KMS-11 (cell line): ENCODE measurements around the gene DPT.

ENCODE experiments used
- H2AFZ ChIP-seq: fragments of 200-600 bp; sonication (generic); 2 replicates; pipeline ENCODE4 v1.6.1; 2016; ENCODE audit warnings: antibody characterized with exemption, mixed run types, low read depth
- H3K27ac ChIP-seq: fragments of 200-600 bp; sonication (generic); 2 replicates; pipeline ENCODE4 v1.6.1; 2016; ENCODE audit warnings: mild to moderate bottlenecking, mixed run types
- H3K27me3 ChIP-seq: fragments of 200-600 bp; sonication (generic); 2 replicates; pipeline ENCODE4 v1.6.1; 2017; ENCODE audit warnings: mild to moderate bottlenecking, low read depth, mixed run types, moderate library complexity; ENCODE audit not compliant: insufficient read depth
- H3K36me3 ChIP-seq: fragments of 200-600 bp; sonication (generic); 2 replicates; pipeline ENCODE4 v1.6.1; 2017; ENCODE audit warnings: mild to moderate bottlenecking, mixed run types; ENCODE audit not compliant: insufficient read depth
- H3K4me1 ChIP-seq: fragments of 200-600 bp; sonication (generic); 2 replicates; pipeline ENCODE4 v1.6.1; 2016; ENCODE audit warnings: mild to moderate bottlenecking, low read depth, mixed run types; ENCODE audit not compliant: poor library complexity, severe bottlenecking
- H3K4me2 ChIP-seq: fragments of 200-600 bp; sonication (generic); 2 replicates; pipeline ENCODE4 v1.7.0; 2016; ENCODE audit warnings: mild to moderate bottlenecking, mixed run types
- H3K4me3 ChIP-seq: fragments of 200-600 bp; sonication (generic); IDR thresholded peaks from 2 replicates; pipeline ENCODE4 v1.6.1; 2017; ENCODE audit warnings: low read depth, low read length, mixed read lengths; ENCODE audit not compliant: insufficient read depth
- H3K79me2 ChIP-seq: fragments of 200-600 bp; sonication (generic); 2 replicates; pipeline ENCODE4 v1.6.1; 2016; ENCODE audit warnings: low read depth, mixed run types; ENCODE audit not compliant: insufficient read depth
- H3K9ac ChIP-seq: fragments of 200-600 bp; sonication (generic); 2 replicates; pipeline ENCODE4 v1.6.1; 2016; ENCODE audit warnings: mild to moderate bottlenecking, mixed run types
- H4K20me1 ChIP-seq: fragments of 200-600 bp; sonication (generic); 2 replicates; pipeline ENCODE4 v1.6.1; 2016; ENCODE audit warnings: mild to moderate bottlenecking, mixed run types; ENCODE audit not compliant: insufficient read depth
- CTCF ChIP-seq: fragments of 200-600 bp; sonication (generic); conservative IDR thresholded peaks from 2 replicates; pipeline ENCODE4 v1.6.1; 2017; ENCODE audit warnings: low read depth, mild to moderate bottlenecking, antibody characterized with exemption, low read length, moderate library complexity, mixed read lengths

The DPT gene

GRCh38 chr1:168729405-168729802 lies 398 bp upstream of the DPT start:
- Histone ChIP-seq H3K4me1 (no peaks in the 10 kb centered on the region), H3K27ac (no peak overlapping the region), H3K36me3 (no peaks in the 10 kb centered on the region), H3K4me2 (no peak overlapping the region), H2AFZ (no peak overlapping the region), H4K20me1 (no peaks in the 10 kb centered on the region), H3K9ac (no peak overlapping the region), H3K4me3 (no peak overlapping the region), H3K79me2 (no peaks in the 10 kb centered on the region), H3K27me3 (no peaks in the 10 kb centered on the region; the same call in 1 of the 2 replicates)
- TF ChIP-seq CTCF, result no peak

- Histone ChIP-seq H3K27me3 (no peaks in the 10 kb centered on the region; the same call in 1 of the 2 replicates), H2AFZ (no peak overlapping the region), H3K4me1 (no peaks in the 10 kb centered on the region), H4K20me1 (no peaks in the 10 kb centered on the region), H3K4me2 (no peak overlapping the region), H3K36me3 (no peaks in the 10 kb centered on the region), H3K9ac (no peak overlapping the region), H3K27ac (no peak overlapping the region), H3K79me2 (no peaks in the 10 kb centered on the region), H3K4me3 (no peak overlapping the region)
- no peak for TF ChIP-seq CTCF
Measured at GRCh38 chr1:168726719-168727118, 2.3 kb downstream of the DPT start.

- H3K4me1 ChIP-seq, result no peaks in the 10 kb centered on the region
- H3K4me2 ChIP-seq, result no peak overlapping the region
- no peaks in the 10 kb centered on the region for H3K36me3 ChIP-seq
- no peaks in the 10 kb centered on the region for H4K20me1 ChIP-seq
- H2AFZ ChIP-seq, result no peak overlapping the region
- H3K27ac ChIP-seq, result no peak overlapping the region
- no peaks in the 10 kb centered on the region for H3K79me2 ChIP-seq
- no peak for TF ChIP-seq CTCF
- H3K4me3 ChIP-seq, result no peak overlapping the region
- H3K9ac ChIP-seq, result no peak overlapping the region
- H3K27me3 ChIP-seq, result no peaks in the 10 kb centered on the region; the same call in 1 of the 2 replicates
Measured at GRCh38 chr1:168726281-168726680, 2.7 kb downstream of the DPT start.

GRCh38 chr1:168725831-168726230 lies 3.2 kb downstream of the DPT start:
- no peaks in the 10 kb centered on the region for H3K79me2 ChIP-seq
- H4K20me1 ChIP-seq, result no peaks in the 10 kb centered on the region
- H2AFZ ChIP-seq, result no peak overlapping the region
- H3K4me2 ChIP-seq, result no peak overlapping the region
- H3K27me3 ChIP-seq, result no peaks in the 10 kb centered on the region; the same call in 1 of the 2 replicates
- H3K27ac ChIP-seq, result no peak overlapping the region
- H3K4me3 ChIP-seq, result no peak overlapping the region
- no peaks in the 10 kb centered on the region for H3K4me1 ChIP-seq
- H3K36me3 ChIP-seq, result no peaks in the 10 kb centered on the region
- H3K9ac ChIP-seq, result no peak overlapping the region
- TF ChIP-seq CTCF, result no peak

- H3K27me3 ChIP-seq, result no peaks in the 10 kb centered on the region; the same call in 1 of the 2 replicates
- no peak overlapping the region for H2AFZ ChIP-seq
- H3K36me3 ChIP-seq, result no peaks in the 10 kb centered on the region
- H3K4me2 ChIP-seq, result no peak overlapping the region
- no peak overlapping the region for H3K27ac ChIP-seq
- no peaks in the 10 kb centered on the region for H4K20me1 ChIP-seq
- no peak overlapping the region for H3K9ac ChIP-seq
- H3K4me3 ChIP-seq, result no peak overlapping the region
- H3K4me1 ChIP-seq, result peaks cover under 1% of the 10 kb centered on the region
- no peaks in the 10 kb centered on the region for H3K79me2 ChIP-seq
- TF ChIP-seq CTCF, result no peak
Measured at GRCh38 chr1:168725060-168725459, 3.9 kb downstream of the DPT start.
